HG03139 (cell line): ENCODE measurements around the gene HDAC4.

Experiments
- ATAC-seq: cut with Tn5 transposase; IDR thresholded peaks from one replicate; pipeline ENCODE4 v1.9.1; 2021; ENCODE audit not compliant: unreplicated experiment

The HDAC4 gene

GRCh38 chr2:239311132-239312040 is 89.4 kb downstream of the HDAC4 start:
- no peak for ATAC-seq

DNA sequence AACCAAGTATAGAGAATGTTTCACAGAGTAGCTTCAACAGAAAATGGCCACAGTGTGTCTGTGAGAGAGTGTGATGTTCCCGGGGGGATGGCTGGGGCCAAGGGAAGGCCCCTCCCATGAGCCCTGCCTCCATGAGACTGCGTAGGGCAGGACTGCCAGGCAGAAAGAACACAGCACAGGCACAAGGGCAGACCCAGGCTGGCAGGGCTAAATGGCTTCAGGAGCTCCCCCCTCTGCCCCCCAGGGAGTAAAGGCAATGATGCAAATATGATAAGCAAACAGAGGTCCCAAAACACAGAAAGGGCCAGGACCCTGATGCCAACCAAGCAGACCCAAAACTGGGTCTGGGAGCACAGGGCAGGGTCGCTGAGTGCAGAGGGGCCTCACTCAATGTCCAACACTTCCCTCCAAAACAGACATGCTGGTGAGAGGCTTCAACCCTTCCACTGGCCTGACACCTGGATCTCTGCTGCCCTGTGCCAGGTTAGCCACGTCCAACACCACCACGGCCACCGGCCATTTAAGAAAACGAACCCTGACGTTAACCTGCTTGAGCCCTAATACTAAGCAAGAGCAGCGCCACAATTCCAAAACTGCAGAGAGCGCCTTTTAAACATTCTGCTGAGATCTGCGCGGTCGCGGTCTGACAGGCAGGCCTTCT is 90.3 kb downstream of the HDAC4 start:
- no peak for ATAC-seq

DNA sequence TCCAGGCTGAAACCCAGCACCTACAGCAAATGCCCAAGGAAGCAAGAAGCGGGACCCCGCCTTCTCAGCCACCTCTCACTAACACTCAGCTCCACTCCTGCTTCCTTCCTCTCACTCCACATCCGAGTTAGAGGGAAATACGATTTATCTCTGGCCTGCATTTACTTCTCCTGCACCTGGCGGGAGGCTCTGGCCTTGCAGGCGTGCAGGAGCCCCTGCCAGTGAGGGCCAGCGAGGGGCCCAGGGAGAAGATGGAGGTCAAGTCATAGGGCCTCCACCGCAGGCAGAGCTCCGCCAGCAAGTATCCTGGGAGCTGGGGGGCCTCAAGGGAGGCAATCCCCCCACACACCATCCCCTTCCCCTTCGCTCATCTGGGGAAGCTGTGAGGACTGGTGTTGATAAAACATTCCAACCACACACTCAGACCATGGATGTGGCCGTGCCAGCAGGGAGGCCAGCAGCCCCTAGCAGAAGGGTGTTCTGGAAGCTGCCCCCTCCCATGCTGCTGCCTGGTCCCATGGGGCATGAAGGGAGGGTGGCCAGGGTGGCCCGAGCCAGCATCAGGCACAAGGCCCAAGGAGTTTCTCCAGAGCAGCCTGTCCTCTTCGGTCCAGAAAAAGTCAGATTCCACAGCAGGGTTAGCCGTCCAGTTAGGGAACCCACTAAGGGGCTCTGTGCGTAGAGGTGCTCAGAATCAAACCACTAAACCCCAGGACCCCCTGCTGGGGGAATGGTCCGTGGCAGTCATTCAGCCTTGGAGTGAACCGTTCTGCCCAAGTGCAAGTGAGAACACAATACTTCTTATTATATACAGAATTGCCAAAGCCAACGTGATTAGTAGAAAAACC is 91.2 kb downstream of the HDAC4 start:
- ATAC-seq, result no peak

GRCh38 chr2:239308661-239309397 is 92.0 kb downstream of the HDAC4 start:
- ATAC-seq, result no peak

- no peak for ATAC-seq
Observed at GRCh38 chr2:239307921-239308613, 92.8 kb downstream of the HDAC4 start.

DNA sequence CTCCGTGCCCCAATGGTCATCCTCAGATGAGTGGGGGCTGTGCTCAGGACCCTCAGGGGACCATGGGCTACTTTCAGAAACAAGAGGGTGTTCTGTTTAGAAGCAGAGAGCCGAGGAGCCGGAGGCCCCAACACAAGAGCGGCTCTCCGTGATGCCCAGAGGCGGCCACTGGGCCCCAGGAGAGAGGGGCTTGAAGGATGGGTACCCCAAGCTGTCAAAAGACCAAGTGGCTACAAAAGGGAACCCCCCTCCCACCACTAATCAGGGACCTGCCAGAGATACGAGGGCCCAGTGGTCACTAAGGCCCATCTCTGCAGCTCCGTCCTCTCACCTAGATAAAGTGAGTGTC is 93.6 kb downstream of the HDAC4 start:
- ATAC-seq, result no peak

GRCh38 chr2:239306274-239307220 is 94.3 kb downstream of the HDAC4 start:
- no peak for ATAC-seq

DNA sequence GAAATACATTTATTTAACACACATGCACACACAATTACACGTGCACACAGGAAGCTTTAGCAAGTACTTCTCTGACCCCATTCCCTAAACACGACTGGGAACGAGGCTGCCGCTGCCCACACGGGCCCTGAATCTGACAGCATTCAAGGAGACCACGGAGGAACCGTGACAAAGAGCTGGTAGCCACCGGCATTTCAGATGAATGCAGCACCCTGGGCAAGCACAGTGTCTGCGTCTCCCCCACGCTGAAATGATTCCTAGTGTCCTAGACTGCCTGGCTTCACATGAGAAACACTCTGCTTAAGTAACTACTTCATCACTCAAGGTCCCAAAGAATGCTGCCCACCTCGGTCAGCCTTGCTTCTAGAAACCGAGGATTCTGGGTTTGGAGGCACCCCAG is 95.0 kb downstream of the HDAC4 start:
- no peak for ATAC-seq

DNA sequence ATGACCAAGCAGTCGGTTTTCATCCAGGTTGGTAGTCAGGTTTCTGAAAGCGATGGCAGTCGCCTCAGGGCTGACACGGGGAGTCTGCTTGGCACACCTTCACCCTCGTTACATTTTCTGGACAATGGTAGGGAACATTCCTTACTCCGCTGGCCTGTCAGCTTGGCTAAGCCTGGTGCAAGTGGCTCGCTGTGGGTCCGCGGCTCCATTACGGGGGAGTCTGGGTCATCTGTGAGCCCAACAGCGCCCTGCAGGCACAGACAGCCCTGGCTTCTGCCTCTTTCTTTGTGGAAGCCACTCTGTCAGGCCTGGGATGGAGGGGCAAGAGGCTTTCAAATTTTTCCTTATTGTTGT is 95.6 kb downstream of the HDAC4 start:
- no peak for ATAC-seq

DNA sequence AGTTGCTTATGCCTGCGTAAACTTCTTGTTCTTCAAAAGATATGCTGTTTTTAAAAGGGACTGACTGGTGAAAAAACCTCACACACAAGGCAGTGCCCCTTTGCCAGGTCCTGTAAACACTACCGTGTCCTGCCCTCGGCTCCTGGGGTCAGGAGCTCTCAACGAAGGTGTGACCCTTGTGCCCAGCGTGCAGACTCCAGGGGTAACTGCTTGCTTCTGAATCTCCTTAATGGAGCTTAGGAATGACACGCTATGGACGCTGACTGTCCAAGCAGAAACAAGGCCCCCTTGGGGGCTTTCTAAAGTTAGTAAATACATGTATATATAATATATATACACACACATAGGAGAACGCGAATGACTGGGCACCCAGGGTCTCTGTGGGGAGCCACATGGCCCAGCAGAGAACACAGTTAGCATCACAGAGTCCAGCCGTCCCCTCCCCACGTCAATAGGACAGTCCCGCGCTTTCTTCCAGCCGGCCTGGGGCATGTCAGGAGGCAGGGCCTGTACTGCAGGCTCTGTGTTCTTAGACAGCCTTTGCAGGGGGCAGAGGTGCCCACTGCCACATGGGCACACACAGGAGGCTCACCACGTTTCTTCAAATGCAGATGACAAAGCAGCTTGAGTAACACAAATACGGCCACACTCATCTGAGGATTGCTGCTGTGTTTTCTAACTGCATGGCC is 96.1 kb downstream of the HDAC4 start:
- ATAC-seq, result no peak

- peak; percentile 53 for ATAC-seq
Observed at GRCh38 chr2:239303711-239304532, 96.9 kb downstream of the HDAC4 start.

DNA sequence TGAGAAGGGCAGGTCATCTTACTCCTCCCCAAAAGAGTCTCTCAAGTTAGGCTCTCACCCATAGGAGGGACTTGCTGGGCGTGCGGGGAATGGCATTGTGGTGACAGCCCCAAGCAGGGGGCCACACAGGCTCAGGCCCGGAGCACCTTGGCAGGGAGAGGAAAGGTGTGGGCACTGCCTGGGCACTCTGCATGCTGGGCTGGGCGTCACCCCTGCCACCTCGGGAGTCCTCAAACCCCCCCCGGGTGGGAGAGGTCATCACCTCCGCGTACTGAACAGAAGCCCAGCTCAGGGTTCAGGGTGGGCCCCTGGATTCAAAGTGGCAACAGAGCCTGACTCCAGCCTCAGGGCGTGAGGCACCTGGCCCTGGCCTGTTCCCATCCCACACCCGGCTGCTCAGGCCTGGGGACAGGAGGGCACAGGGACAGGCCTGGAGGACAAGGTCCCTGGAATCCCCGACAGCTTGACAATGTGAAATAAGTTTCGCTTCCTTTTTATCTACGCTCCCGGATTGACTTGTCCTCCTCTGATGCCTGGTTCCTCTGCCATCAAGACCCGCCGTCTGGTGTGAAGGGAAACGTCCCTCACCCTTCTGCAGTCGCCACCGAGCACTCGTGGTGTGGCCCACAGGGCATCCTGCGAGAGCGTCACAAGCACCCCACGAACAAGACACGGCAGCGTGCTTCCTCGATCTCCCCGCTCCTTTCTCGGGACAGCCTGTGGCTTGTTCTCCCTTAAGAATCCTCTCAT is 97.8 kb downstream of the HDAC4 start:
- no peak for ATAC-seq

- ATAC-seq, result no peak
Observed at GRCh38 chr2:239302083-239302807, 98.6 kb downstream of the HDAC4 start.

DNA sequence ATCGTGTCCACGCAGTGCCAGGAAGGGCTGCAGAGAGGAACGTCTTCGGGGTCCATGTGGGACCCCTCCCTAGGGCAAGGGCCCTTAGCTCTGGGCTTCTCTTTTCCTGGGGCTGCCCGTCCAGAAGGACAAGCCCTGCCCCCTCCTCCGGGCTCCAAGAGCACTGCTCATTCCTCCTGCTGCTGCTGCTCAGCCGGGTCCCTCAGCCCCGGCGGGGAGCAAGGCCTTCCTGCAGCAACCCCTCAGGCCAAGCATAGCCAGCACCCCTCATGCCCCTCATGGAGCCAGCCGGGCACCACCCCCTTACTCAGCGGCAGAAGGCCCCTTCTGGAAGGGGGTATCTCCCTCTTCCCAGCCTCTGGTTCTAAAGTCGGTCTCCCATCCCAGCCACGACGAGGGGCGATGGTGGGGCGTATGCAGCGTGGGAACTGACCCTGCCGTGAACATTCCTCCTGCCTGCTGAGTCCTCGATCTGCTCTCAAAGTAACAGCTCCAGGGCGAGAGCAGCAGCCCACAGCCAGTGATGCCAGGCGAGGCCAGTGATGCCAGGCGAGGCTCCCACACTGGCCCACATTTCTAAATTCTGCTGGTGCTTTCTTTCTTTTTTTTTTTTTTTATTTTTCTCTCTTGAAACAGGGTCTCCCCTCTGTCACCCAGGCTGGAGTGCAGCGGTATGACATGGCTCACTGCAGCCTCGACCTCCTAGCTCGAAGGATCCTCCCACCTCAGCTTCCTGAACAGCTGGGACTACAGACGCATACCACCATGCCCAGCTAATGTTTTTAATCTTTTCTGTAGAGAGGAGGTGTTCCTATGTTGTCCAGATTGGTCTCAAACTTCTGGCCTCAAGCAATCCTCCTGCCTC is 99.7 kb downstream of the HDAC4 start:
- ATAC-seq, result no peak

- ATAC-seq, result no peak
Observed at GRCh38 chr2:239300242-239300641, 100.6 kb downstream of the HDAC4 start.
